Keratinocyte (primary cell): ENCODE data around the gene GFI1. TPM values are rescaled to one million over a fixed set of nuclear protein-coding genes. Genes with fewer than 3 reads are reported as not detected.

Experiments
- DNase-seq: peaks from one replicate; pipeline ENCODE4 v3.0.0-alpha.2; 2011; ENCODE audit warnings: low read depth, missing footprints, low spot score
- FAIRE-seq: peaks from 2 replicates; lab custom pipeline; 2011; peaks lifted over from hg19 to GRCh38; lab: Jason Lieb, UNC
- H2AFZ ChIP-seq: 2 replicates; pipeline ENCODE4 v1.6.0; 2012; ENCODE audit warnings: low read length, control low read depth, inconsistent platforms; ENCODE audit not compliant: control insufficient read depth
- H3K27ac ChIP-seq: 2 replicates; pipeline ENCODE4 v1.5.1; 2011; ENCODE audit warnings: low read length; ENCODE audit not compliant: control insufficient read depth, insufficient read depth
- H3K27me3 ChIP-seq: 3 replicates; pipeline ENCODE4 v1.6.0; 2011; ENCODE audit warnings: low read length; ENCODE audit not compliant: control insufficient read depth, insufficient read depth; ENCODE audit errors: extremely low read depth
- H3K36me3 ChIP-seq, 2 experiments: 2 replicates in 1 of 2; 3 replicates in 1 of 2; pipeline ENCODE4 v1.5.1; 2011; ENCODE audit warnings: low read length in 2 of 2, mild to moderate bottlenecking in 1 of 2; ENCODE audit not compliant: control insufficient read depth in 2 of 2, insufficient read depth in 2 of 2; ENCODE audit errors: extremely low read depth in 1 of 2
- H3K4me1 ChIP-seq: 3 replicates; pipeline ENCODE4 v1.5.1; 2011; ENCODE audit warnings: low read length; ENCODE audit not compliant: control insufficient read depth, insufficient read depth; ENCODE audit errors: extremely low read depth
- H3K4me2 ChIP-seq: 3 replicates; pipeline ENCODE4 v1.6.0; 2011; ENCODE audit warnings: low read depth, low read length; ENCODE audit not compliant: control insufficient read depth, insufficient read depth; ENCODE audit errors: extremely low read depth
- H3K4me3 ChIP-seq, 3 experiments: fragments of 200-600 bp in 1 of 3; sonication (generic) in 1 of 3; 2 replicates in 2 of 3; 3 replicates in 1 of 3; pipeline ENCODE4 v1.5.1; 2011 to 2016; ENCODE audit warnings: low read length in 3 of 3, mild to moderate bottlenecking in 3 of 3, control low read depth in 2 of 3, inconsistent platforms in 1 of 3, low read depth in 1 of 3, mixed read lengths in 1 of 3, mixed run types in 1 of 3, moderate library complexity in 1 of 3; ENCODE audit not compliant: control insufficient read depth in 2 of 3, insufficient read depth in 2 of 3; ENCODE audit errors: extremely low read depth in 1 of 3
- H3K79me2 ChIP-seq: 2 replicates; pipeline ENCODE4 v1.6.0; 2012; ENCODE audit warnings: low read length; ENCODE audit not compliant: control insufficient read depth, insufficient read depth
- H3K9ac ChIP-seq: 3 replicates; pipeline ENCODE4 v1.6.0; 2011; ENCODE audit warnings: low read length; ENCODE audit not compliant: control insufficient read depth, insufficient read depth; ENCODE audit errors: extremely low read depth
- H3K9me1 ChIP-seq: 3 replicates; pipeline ENCODE4 v1.6.0; 2011; ENCODE audit warnings: low read length; ENCODE audit not compliant: control insufficient read depth, insufficient read depth; ENCODE audit errors: extremely low read depth
- H3K9me3 ChIP-seq: 2 replicates; pipeline ENCODE4 v1.5.1; 2012; ENCODE audit warnings: low read depth, low read length; ENCODE audit not compliant: control insufficient read depth
- H4K20me1 ChIP-seq: 3 replicates; pipeline ENCODE4 v1.6.0; 2011; ENCODE audit warnings: low read length; ENCODE audit not compliant: control insufficient read depth, insufficient read depth; ENCODE audit errors: extremely low read depth
- EZH2 ChIP-seq: IDR thresholded peaks from one replicate; pipeline ENCODE4 v1.6.1; 2012; ENCODE audit warnings: inconsistent platforms, mild to moderate bottlenecking, low read length, moderate library complexity
- dilution Hi-C: fragments of 300-500 bp; cut with MboI; formaldehyde crosslinking; loops from one replicate; pipeline ENCODE4 v1.7.0; 2020; ENCODE audit warnings: low sequenced_read_pairs; ENCODE audit not compliant: extremely low pct_ligation_motif_present
- polyA plus RNA-seq, 5 experiments: library from polyadenylated mRNA; depleted of rRNA in 3 of 5; stranded (reverse) in 3 of 5; stranded (forward) in 1 of 5; unstranded in 1 of 5; fragments of >200 nt; gene quantifications; 1 replicate in 1 of 5; 2 replicates in 3 of 5; 3 replicates in 1 of 5; pipeline versions ENCODE4 v1.2.1 to v1.2.3, GENCODE V29; 2011 to 2012; ENCODE audit warnings: missing spikeins in 2 of 5, low read depth in 1 of 5, low replicate concordance in 1 of 5
- TF ChIP-seq, protein P1 (sequence below), 3 experiments: IDR thresholded peaks in 1 of 3; conservative IDR thresholded peaks in 1 of 3; optimal IDR thresholded peaks in 1 of 3; 2 replicates in 2 of 3; 3 replicates in 1 of 3; pipeline versions ENCODE3 to v1.5.1; 2011; ENCODE audit warnings: low read length in 3 of 3, mild to moderate bottlenecking in 3 of 3, moderate library complexity in 2 of 3, control low read depth in 1 of 3, inconsistent platforms in 1 of 3; ENCODE audit not compliant: insufficient read depth in 2 of 3; ENCODE audit errors: extremely low read depth in 1 of 3

The GFI1 gene
- polyA plus RNA-seq, 1 donor (not counting 4 experiments of a cell fraction or from before 2014, with no cell fraction given): 0.17 TPM

DNA sequence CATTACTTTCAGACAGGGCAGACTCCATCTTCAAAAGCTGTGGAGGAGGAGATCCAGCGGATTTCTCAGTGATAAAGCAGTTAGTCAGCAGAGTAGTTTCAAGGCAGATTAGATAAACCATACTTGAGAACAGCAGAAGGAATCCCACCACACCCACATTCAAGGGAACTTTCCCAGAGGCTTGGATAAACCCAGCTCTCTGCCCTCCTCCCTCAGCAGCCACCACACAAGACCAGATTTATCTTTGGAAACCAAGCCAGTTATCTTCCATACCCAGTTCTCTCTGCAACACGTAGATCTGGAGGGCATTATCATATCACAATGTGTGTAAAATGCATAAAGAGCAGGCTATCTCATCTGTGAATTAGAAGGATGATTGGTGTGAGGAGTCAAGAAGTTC lies 40.2 kb downstream of the GFI1 start:
- Histone ChIP-seq H3K9me1 (no peaks in the 10 kb centered on the region), H2AFZ (no peak overlapping the region), H3K4me3 (no peak overlapping the region), H3K36me3 (no peaks in the 10 kb centered on the region), H3K9ac (no peak overlapping the region), H3K79me2 (no peaks in the 10 kb centered on the region), H4K20me1 (no peaks in the 10 kb centered on the region), H3K4me1 (peaks cover 8% of the 10 kb centered on the region), H3K27me3 (no peaks in the 10 kb centered on the region), H3K9me3 (no peaks in the 10 kb centered on the region), H3K4me2 (no peak overlapping the region), H3K27ac (no peak overlapping the region)
- no peak for TF ChIP-seq EZH2
- TF ChIP-seq, protein P1, sequence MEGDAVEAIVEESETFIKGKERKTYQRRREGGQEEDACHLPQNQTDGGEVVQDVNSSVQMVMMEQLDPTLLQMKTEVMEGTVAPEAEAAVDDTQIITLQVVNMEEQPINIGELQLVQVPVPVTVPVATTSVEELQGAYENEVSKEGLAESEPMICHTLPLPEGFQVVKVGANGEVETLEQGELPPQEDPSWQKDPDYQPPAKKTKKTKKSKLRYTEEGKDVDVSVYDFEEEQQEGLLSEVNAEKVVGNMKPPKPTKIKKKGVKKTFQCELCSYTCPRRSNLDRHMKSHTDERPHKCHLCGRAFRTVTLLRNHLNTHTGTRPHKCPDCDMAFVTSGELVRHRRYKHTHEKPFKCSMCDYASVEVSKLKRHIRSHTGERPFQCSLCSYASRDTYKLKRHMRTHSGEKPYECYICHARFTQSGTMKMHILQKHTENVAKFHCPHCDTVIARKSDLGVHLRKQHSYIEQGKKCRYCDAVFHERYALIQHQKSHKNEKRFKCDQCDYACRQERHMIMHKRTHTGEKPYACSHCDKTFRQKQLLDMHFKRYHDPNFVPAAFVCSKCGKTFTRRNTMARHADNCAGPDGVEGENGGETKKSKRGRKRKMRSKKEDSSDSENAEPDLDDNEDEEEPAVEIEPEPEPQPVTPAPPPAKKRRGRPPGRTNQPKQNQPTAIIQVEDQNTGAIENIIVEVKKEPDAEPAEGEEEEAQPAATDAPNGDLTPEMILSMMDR (optimal IDR thresholded peaks at IDR 0.05 in 1 of 3, IDR thresholded peaks at IDR 0.05 in 1 of 3, conservative IDR thresholded peaks at IDR 0.05 in 1 of 3; ENCODE audit: extremely low read depth in 1 of 3, insufficient read depth in 2 of 3, low read length in 3 of 3): no peak
- FAIRE-seq (peak; percentile 29), DNase-seq (no peak)
- dilution Hi-C loops: no loop called here

DNA sequence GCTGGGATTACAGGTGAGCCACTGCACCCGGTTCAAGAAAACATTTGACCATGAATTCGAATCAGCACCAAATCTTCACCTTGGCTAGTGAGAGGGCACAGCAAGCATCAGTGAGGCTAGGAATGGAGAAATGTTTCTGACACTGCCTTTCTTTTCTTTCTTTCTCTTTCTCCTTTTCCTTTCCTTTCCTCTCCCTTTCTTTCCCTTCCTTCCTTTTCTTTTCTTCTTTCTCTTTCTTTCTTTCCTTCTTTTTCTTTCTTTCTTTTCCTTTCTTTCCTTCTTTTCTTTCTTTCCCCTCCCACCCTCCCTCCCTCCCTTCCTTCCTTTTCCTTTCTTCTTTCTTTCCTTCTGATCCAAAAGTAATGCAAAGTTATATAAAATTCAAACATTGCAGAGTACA lies 40.9 kb downstream of the GFI1 start:
- no peaks in the 10 kb centered on the region for H3K36me3 ChIP-seq
- no peak overlapping the region for H3K27ac ChIP-seq
- DNase-seq (no peak), FAIRE-seq (no peak)
- no peaks in the 10 kb centered on the region for H3K9me1 ChIP-seq
- no peaks in the 10 kb centered on the region for H3K9me3 ChIP-seq
- TF ChIP-seq EZH2: no peak
- TF ChIP-seq, protein P1 (optimal IDR thresholded peaks at IDR 0.05 in 1 of 3, IDR thresholded peaks at IDR 0.05 in 1 of 3, conservative IDR thresholded peaks at IDR 0.05 in 1 of 3; ENCODE audit: extremely low read depth in 1 of 3, insufficient read depth in 2 of 3, low read length in 3 of 3): no peak
- no peak overlapping the region for H2AFZ ChIP-seq
- H4K20me1 ChIP-seq: no peaks in the 10 kb centered on the region
- H3K4me2 ChIP-seq: no peak overlapping the region
- H3K27me3 ChIP-seq: no peaks in the 10 kb centered on the region
- H3K4me1 ChIP-seq: peaks cover 8% of the 10 kb centered on the region
- no peak overlapping the region for H3K9ac ChIP-seq
- no peaks in the 10 kb centered on the region for H3K79me2 ChIP-seq
- dilution Hi-C loops: no loop called here
- no peak overlapping the region for H3K4me3 ChIP-seq
